Testis (tissue), 3 donors: Measurements from ENCODE around the gene ARRB2. TPM values are rescaled to one million over a fixed set of nuclear protein-coding genes. Genes with fewer than 3 reads are reported as not detected.
"Not testable (repeated sequence)": the region's sequence is repeated elsewhere in the genome, so short reads cannot be mapped to it uniquely, and the experiment has no call there.

Source experiments
- DNase-seq: peaks from one replicate; pipeline ENCODE4 v3.0.0-alpha.2; 2019
- H3K27ac ChIP-seq, 2 donors: fragments of 200-600 bp; sonication (generic); one replicate each; pipeline ENCODE4 v1.5.1; 2019
- H3K27me3 ChIP-seq: fragments of 200-600 bp; sonication (generic); one replicate; pipeline ENCODE4 v1.5.1; 2019
- H3K36me3 ChIP-seq: fragments of 200-600 bp; sonication (generic); one replicate; pipeline ENCODE4 v1.5.1; 2017; ENCODE audit warnings: low read depth; ENCODE audit errors: missing control alignments
- H3K4me1 ChIP-seq: fragments of 200-600 bp; sonication (generic); one replicate; pipeline ENCODE4 v1.5.1; 2019
- H3K4me3 ChIP-seq, 2 donors: fragments of 200-600 bp; sonication (generic); one replicate each; pipeline ENCODE4 v1.5.1; 2017 to 2019
- H3K9me3 ChIP-seq: fragments of 200-600 bp; sonication (generic); one replicate; pipeline ENCODE4 v1.5.1; 2017
- POLR2A ChIP-seq: fragments of 450-650 bp; IDR thresholded peaks from one replicate; pipeline ENCODE4 v1.6.1; 2017; ENCODE audit warnings: antibody characterized with exemption, mild to moderate bottlenecking, moderate library complexity
- WGBS, 2 donors: methylation state at CpG; one replicate each; pipeline ENCODE4 v1.1.5; 2018; 5-methylcytosine and 5-hydroxymethylcytosine counted together
- intact Hi-C: fragments of 100-400 bp; cut with DNase I; formaldehyde crosslinking; loops from one replicate; pipeline ENCODE4 v1.15.1; 2023; ENCODE audit warnings: low total_unique reads
- polyA plus RNA-seq: library from polyadenylated mRNA; stranded (reverse); fragments of 350-450 nt; fragmentation: Illumina TruSeq; extraction: RNeasy Lipid Tissue Mini Kit (QIAGEN cat#74804); gene quantifications from one replicate; pipeline ENCODE4 v1.2.3, GENCODE V29; 2014; ENCODE audit warnings: low read depth, low replicate concordance; ENCODE audit not compliant: insufficient read depth
- total RNA-seq, 2 donors: library from RNA; depleted of rRNA; stranded (reverse); fragments of >200 nt; gene quantifications; one replicate each; pipeline ENCODE4 v1.2.3, GENCODE V29; 2016
- TF ChIP-seq, protein P1 (sequence below), 3 experiments: fragments of 450-650 bp in 2 of 3; fragments of 200-600 bp in 1 of 3; sonication (generic) in 1 of 3; IDR thresholded peaks; one replicate each; pipeline ENCODE4 v1.5.1; 2016 to 2019; ENCODE audit warnings: antibody characterized with exemption in 3 of 3, mild to moderate bottlenecking in 2 of 3, moderate library complexity in 1 of 3

Gene ARRB2
- total and polyA plus RNA-seq, 3 donors from 2014 or later = 13.5 to 23.0 (median 19.5) TPM

DNA sequence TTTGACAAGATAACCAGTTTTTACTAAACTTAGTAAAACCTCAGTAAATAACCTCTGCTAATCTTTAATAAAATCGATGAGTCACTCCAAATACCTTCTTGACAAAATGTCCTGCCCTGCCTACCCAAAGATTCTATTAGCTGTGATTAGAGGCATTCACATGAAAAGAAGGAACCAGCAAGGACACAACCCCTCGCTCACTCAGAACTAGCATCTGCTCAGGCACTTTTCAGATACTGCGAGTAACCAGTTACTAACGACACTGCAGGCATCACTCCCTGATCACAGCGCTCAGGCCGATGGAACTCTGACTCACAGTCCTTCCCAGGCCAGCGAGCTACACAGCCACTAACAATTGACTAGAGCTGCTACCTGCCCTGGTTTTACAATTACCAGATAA is 30.8 kb upstream of the ARRB2 start:
- no peak for DNase-seq
- H3K36me3 ChIP-seq = no peaks in the 10 kb centered on the region
- no peak overlapping the region for H3K27ac ChIP-seq
- no peak for TF ChIP-seq POLR2A
- TF ChIP-seq, protein P1, sequence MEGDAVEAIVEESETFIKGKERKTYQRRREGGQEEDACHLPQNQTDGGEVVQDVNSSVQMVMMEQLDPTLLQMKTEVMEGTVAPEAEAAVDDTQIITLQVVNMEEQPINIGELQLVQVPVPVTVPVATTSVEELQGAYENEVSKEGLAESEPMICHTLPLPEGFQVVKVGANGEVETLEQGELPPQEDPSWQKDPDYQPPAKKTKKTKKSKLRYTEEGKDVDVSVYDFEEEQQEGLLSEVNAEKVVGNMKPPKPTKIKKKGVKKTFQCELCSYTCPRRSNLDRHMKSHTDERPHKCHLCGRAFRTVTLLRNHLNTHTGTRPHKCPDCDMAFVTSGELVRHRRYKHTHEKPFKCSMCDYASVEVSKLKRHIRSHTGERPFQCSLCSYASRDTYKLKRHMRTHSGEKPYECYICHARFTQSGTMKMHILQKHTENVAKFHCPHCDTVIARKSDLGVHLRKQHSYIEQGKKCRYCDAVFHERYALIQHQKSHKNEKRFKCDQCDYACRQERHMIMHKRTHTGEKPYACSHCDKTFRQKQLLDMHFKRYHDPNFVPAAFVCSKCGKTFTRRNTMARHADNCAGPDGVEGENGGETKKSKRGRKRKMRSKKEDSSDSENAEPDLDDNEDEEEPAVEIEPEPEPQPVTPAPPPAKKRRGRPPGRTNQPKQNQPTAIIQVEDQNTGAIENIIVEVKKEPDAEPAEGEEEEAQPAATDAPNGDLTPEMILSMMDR (IDR thresholded peaks at IDR 0.05) = no peak
- 86 to 96% methylated on average over 7 of the region's 7 CpGs for WGBS, 2 donors
- intact Hi-C loops = no loop called here
- no peaks in the 10 kb centered on the region for H3K9me3 ChIP-seq
- peaks cover 4% of the 10 kb centered on the region for H3K4me1 ChIP-seq
- no peaks in the 10 kb centered on the region for H3K27me3 ChIP-seq
- no peak overlapping the region for H3K4me3 ChIP-seq

DNA sequence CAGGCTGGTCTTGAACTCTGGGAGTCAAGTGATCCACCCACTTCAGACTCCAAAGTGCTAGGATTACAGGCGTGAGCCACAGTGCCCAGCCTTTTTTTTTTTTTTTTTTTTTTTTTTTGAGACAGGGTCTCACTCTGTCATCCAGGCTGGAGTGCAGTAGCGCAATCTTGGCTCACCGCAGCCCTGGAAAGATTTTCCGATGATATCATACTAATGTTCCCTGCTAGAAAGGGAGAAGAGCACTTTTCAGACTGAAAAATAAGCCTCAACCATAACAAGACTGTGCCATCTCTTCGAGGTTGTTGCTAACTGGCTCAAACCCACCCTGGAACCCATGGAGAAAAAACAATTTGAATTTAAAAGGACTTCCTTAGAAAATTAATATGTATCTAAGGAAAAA is 26.7 kb upstream of the ARRB2 start:
- H3K4me1 ChIP-seq, H3K27ac ChIP-seq, H3K36me3 ChIP-seq, intact Hi-C loops, H3K9me3 ChIP-seq, DNase-seq, H3K4me3 ChIP-seq, H3K27me3 ChIP-seq: not testable (repeated sequence)
- 86 to 93% methylated on average over 5 of the region's 5 CpGs for WGBS, 2 donors

DNA sequence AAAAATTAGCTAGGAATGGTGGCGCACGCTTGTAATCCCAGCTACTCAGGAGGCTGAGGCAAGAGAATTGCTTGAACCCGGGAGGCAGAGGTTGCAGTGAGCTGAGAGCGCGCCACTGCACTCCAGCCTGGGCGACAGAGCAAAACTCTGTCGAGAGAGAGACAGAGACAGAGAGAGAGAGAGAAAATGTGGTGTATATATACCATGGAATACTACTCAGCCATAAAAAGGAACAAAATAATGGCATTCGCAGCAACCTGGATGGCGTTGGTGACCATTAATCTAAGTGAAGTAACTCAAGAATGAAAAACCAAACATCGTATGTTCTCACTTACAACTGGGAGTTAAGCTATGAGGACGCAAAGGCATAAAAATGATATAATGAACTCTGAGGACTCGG is 20.6 kb upstream of the ARRB2 start:
- H3K27me3 ChIP-seq, intact Hi-C loops, H3K9me3 ChIP-seq, H3K27ac ChIP-seq, H3K4me1 ChIP-seq, H3K4me3 ChIP-seq, H3K36me3 ChIP-seq, DNase-seq: not testable (repeated sequence)
- WGBS, 2 donors = 85 to 90% methylated on average over 12 of the region's 12 CpGs

DNA sequence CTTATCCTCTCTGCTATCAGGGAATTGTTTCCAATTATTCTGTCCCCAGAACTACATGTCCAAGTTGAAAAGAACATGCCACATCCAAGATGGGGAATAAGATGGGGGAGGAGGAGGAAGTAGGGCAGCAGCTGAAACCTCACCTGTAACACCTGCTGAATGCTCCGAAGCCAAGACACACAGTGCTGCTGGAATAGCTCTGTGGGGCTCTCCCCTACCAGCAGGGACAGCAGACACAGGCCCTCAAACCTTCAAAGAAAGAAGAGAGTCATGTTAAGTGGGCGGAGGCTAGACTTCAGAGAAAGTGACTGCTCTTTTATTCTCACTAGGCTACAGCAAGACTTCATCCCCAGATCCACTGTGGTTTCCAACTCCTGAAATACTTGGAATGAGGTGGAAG is 19.7 kb upstream of the ARRB2 start:
- H3K27ac ChIP-seq = peak overlapping the region in 1 of 2 donors; percentile 73
- no peak overlapping the region for H3K4me3 ChIP-seq
- intact Hi-C loops = no loop called here
- TF ChIP-seq, protein P1 (IDR thresholded peaks at IDR 0.05) = no peak
- no peak for TF ChIP-seq POLR2A
- no peaks in the 10 kb centered on the region for H3K36me3 ChIP-seq
- DNase-seq = no peak
- H3K4me1 ChIP-seq = peaks cover 6% of the 10 kb centered on the region
- H3K9me3 ChIP-seq = no peaks in the 10 kb centered on the region
- WGBS, 2 donors = 72 to 74% methylated on average over 2 of the region's 2 CpGs
- H3K27me3 ChIP-seq = no peaks in the 10 kb centered on the region

DNA sequence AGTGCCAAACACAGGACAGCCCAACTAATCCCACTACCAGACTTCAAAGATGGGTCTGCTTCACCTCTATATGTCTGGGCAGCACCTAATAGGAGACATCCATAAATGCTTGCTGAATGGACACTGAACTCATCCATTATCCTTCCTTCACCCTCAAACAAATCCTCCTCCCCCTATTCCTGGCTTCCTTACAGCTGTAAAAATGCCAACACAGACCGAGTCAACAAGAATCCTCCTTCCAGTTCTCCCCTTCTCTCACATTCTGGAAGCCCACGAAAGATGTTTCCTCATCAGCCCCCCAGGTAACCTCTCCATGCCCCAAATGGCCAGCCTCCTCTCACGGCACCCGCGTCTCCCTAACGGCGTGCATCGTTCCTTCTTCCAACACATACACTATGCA is 18.7 kb upstream of the ARRB2 start:
- no peak overlapping the region for H3K4me3 ChIP-seq
- H3K36me3 ChIP-seq = no peaks in the 10 kb centered on the region
- WGBS, 2 donors = 85 to 86% methylated on average over 8 of the region's 8 CpGs
- peak; percentile 72 for DNase-seq
- H3K27ac ChIP-seq = peak overlapping the region in 1 of 2 donors; percentile 73
- H3K4me1 ChIP-seq = peaks cover 6% of the 10 kb centered on the region
- intact Hi-C loops = no loop called here
- no peaks in the 10 kb centered on the region for H3K9me3 ChIP-seq
- H3K27me3 ChIP-seq = no peaks in the 10 kb centered on the region
- TF ChIP-seq, protein P1 (IDR thresholded peaks at IDR 0.05) = no peak
- TF ChIP-seq POLR2A = no peak

DNA sequence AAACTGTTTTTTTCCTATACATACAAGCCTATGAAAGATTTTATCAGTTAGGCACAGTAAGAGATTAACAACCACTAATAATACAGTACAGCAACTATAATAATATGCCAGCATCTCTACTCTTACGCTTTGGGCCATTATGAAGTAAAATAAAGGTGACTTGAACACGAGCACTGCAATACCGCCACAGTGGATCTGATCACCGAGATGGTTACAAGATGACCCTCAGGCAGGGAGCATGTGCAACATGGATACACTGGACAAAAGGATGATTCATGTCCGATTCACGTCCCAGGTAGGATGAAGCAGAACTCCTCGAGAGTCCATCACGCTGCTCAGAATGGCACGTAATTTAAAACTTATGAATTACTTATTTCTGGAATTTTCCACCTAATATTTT is 17.0 kb upstream of the ARRB2 start:
- intact Hi-C loops = no loop called here
- no peaks in the 10 kb centered on the region for H3K9me3 ChIP-seq
- WGBS, 2 donors = 76 to 82% methylated on average over 9 of the region's 9 CpGs

More for the DNA sequence above, 17.0 kb upstream of the ARRB2 start:
- no peak for DNase-seq
- Histone ChIP-seq H3K27me3 (no peaks in the 10 kb centered on the region), H3K36me3 (no peaks in the 10 kb centered on the region), H3K4me1 (peaks cover 6% of the 10 kb centered on the region), H3K27ac (no peak overlapping the region), H3K4me3 (no peak overlapping the region)
- TF ChIP-seq POLR2A = no peak
- TF ChIP-seq, protein P1 (IDR thresholded peaks at IDR 0.05) = no peak
